Heart left ventricle (tissue), 13 donors: ENCODE measurements around the gene ZNF776.

Experiments
- POLR2A ChIP-seq, 2 donors: fragments of 450-650 bp; IDR thresholded peaks; one replicate each; pipeline ENCODE4 v1.6.1; 2017; ENCODE audit warnings: antibody characterized with exemption in 2 of 2, mild to moderate bottlenecking in 2 of 2, moderate library complexity in 2 of 2
- TF ChIP-seq, protein P1 (sequence below), 12 donors: fragments of 200-600 bp; sonication (generic) in 4 of 12; IDR thresholded peaks; one replicate each; pipeline versions ENCODE4 v1.5.0 to v1.8.0; 2018 to 2022; ENCODE audit warnings: antibody characterized with exemption in 12 of 12, mild to moderate bottlenecking in 5 of 12
- donor health status: ischemic (EF 13 %, LVEDD 7.1; RV severe dilation, severe dysfunction).
- donor health status: DM: no; HTN: yes; CAD: no.
- donor health status: DM: no; HTN: no; CAD: no.
- donor health status: ischemic (EF 25% LVEDD 6.9; RV normal size, moderate dysfunction).
- donor health status: ischemic (EF 25% LVEDD 5.7; RV mildly dilated, moderate dysfunction).
- donor health status: ischemic (EF 35%, LVEDD 5.7; RV mildly dilated, moderate dysfunction).
- donor health status: nonischemic (EF 11% LVEDD 7.7; RV severe dilation, severe dysfunction).
- donor health status: DM: yes; HTN: yes; CAD: no.
- donor health status: PGD.
- donor health status: ischemic (EF 29% LVEDD 5.4; RV normal size, mild dysfunction).
- donor health status: nonischemic (EF 23%, LVEDD 6.1; RV moderate dilation, normal function).

DNA sequence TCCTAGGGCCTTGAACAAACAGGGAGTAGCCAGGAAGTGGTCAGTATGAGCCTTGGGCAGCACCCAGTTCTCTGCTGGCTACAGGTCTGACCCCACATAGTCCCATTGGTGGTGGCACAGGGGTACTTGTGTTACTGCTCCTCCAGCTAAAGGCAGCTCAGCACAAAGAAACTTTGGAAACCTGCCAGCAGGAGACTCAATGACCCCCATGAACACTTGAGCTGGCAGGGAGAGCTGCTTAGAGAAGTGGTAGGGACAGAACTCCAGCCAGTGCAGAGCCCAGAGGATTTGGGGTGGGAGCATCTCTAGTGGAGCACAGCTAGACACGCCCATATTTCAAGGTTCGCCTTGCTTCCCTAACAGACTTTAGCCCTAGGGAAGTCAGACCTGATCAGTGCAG, 12.5 kb downstream of the ZNF776 start:
- no peak for TF ChIP-seq POLR2A (IDR thresholded peaks at IDR 0.05)
- TF ChIP-seq, protein P1, sequence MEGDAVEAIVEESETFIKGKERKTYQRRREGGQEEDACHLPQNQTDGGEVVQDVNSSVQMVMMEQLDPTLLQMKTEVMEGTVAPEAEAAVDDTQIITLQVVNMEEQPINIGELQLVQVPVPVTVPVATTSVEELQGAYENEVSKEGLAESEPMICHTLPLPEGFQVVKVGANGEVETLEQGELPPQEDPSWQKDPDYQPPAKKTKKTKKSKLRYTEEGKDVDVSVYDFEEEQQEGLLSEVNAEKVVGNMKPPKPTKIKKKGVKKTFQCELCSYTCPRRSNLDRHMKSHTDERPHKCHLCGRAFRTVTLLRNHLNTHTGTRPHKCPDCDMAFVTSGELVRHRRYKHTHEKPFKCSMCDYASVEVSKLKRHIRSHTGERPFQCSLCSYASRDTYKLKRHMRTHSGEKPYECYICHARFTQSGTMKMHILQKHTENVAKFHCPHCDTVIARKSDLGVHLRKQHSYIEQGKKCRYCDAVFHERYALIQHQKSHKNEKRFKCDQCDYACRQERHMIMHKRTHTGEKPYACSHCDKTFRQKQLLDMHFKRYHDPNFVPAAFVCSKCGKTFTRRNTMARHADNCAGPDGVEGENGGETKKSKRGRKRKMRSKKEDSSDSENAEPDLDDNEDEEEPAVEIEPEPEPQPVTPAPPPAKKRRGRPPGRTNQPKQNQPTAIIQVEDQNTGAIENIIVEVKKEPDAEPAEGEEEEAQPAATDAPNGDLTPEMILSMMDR (IDR thresholded peaks at IDR 0.05) = no peak
